ENCODE results near the gene IGF1R. TPM values are rescaled to one million over a fixed set of nuclear protein-coding genes. Genes with fewer than 3 reads are reported as not detected.

The IGF1R gene
- total and polyA plus RNA-seq, 2 of the 8 experiments (the other 6 are each of a cell fraction or from before 2014, with no cell fraction given): 32.9 to 109 TPM

GRCh38 chr15:98794211-98794610 is 145.9 kb downstream of the IGF1R start:
- no peak overlapping the region for H2BK20ac ChIP-seq (ENCODE audit: low read length)
- H2BK15ac ChIP-seq (ENCODE audit: low read length): no peak overlapping the region
- H4K20me1 ChIP-seq (replicated peaks in 1 of 2; ENCODE audit: control insufficient read depth in 1 of 2, insufficient read depth in 2 of 2, low read length in 2 of 2): peaks cover 33 to 39% of the 10 kb centered on the region in 2 experiments
- no peak overlapping the region for H3K9ac ChIP-seq (replicated peaks in 1 of 4; ENCODE audit: extremely low read depth in 1 of 4, low read depth in 3 of 4, low read length in 3 of 4)
- H3K79me1 ChIP-seq (ENCODE audit: low read depth, low read length): peaks cover 30% of the 10 kb centered on the region
- no peak overlapping the region for H3K4me3 ChIP-seq (ENCODE audit: extremely low read depth in 1 of 4, insufficient read depth in 2 of 4, low read depth in 3 of 4, low read length in 4 of 4)
- no peak overlapping the region for H2AK5ac ChIP-seq (ENCODE audit: low read depth, low read length)
- no peak overlapping the region for H2BK12ac ChIP-seq (ENCODE audit: low read depth, low read length)
- no peaks in the 10 kb centered on the region for H3K36me3 ChIP-seq (ENCODE audit: control insufficient read depth in 2 of 4, insufficient read depth in 4 of 4, low read length in 3 of 4)
- no peak overlapping the region for H4K5ac ChIP-seq (ENCODE audit: insufficient read length, low read depth, low read length)
- no peak overlapping the region for H3K4ac ChIP-seq (replicated peaks; ENCODE audit: insufficient read length, low read depth, low read length)
- no peak overlapping the region for H2BK120ac ChIP-seq (replicated peaks; ENCODE audit: low read depth, low read length)
- H3K27ac ChIP-seq (ENCODE audit: low read depth, low read length): no peak overlapping the region
- H3K23me2 ChIP-seq (ENCODE audit: low read depth, low read length): no peaks in the 10 kb centered on the region
- H3K4me1 ChIP-seq (replicated peaks in 1 of 4; ENCODE audit: control insufficient read depth in 3 of 4, insufficient read depth in 4 of 4, low read length in 3 of 4): peaks cover 12 to 43% (median 30%) of the 10 kb centered on the region in 4 experiments
- H3K56ac ChIP-seq (replicated peaks; ENCODE audit: insufficient read length, low read depth, low read length): no peak overlapping the region
- no peak overlapping the region for H3K14ac ChIP-seq (ENCODE audit: insufficient read length)
- ChIA-PET POLR2A (ENCODE audit: partially characterized antibody) (interaction anchor here (0.7 kb wide), 2 partner anchors 29 to 127 kb away, joined by 3 read pairs; no protein-coding TSS in a partner anchor), CTCF (ENCODE audit: partially characterized antibody) (interaction anchor here (0.5 to 3.3 kb wide), 8 partner anchors 9 to 1982 kb away, joined by 3 to 16 read pairs (median 4); no protein-coding TSS in a partner anchor)
- H3K23ac ChIP-seq (ENCODE audit: insufficient read length): no peak overlapping the region
- FAIRE-seq (no peak), DNase-seq (ENCODE audit: low read depth in 1 of 2, low spot score in 2 of 2) (no peak)
- no peak overlapping the region for H4K8ac ChIP-seq (ENCODE audit: extremely low read depth, insufficient read depth, low read length)
- no peak overlapping the region for H3K4me2 ChIP-seq (ENCODE audit: insufficient read depth in 1 of 2, low read depth in 2 of 2, low read length in 2 of 2)
- H2BK5ac ChIP-seq (ENCODE audit: low read depth, low read length): no peak overlapping the region
- H4K91ac ChIP-seq (replicated peaks; ENCODE audit: insufficient read length, low read length): no peak overlapping the region
- no peaks in the 10 kb centered on the region for H3K27me3 ChIP-seq (replicated peaks in 1 of 4; ENCODE audit: control insufficient read depth in 3 of 4, extremely low read depth in 1 of 4, insufficient read depth in 3 of 4, low read length in 3 of 4)
- H3K79me2 ChIP-seq (ENCODE audit: control insufficient read depth in 1 of 2, insufficient read depth in 2 of 2, low read length in 2 of 2): peaks cover 7 to 97% of the 10 kb centered on the region in 2 experiments; a peak in 3 of 4 replicates
- TF ChIP-seq SP4 (IDR thresholded peaks at IDR 0.05; ENCODE audit: low read length) (no peak), GTF2F1 (IDR thresholded peaks at IDR 0.05; ENCODE audit: borderline replicate concordance, low read depth, low read length) (no peak), JUN (IDR thresholded peaks at IDR 0.05; ENCODE audit: low read depth, low read length) (no peak)
- H3K18ac ChIP-seq (ENCODE audit: extremely low read depth, low read length): no peak overlapping the region
- H2AFZ ChIP-seq (ENCODE audit: low read length): no peak overlapping the region
- WGBS, 2 experiments (ENCODE audit: extremely low coverage in 1 of 2, insufficient coverage in 1 of 2, insufficient read length in 1 of 2, insufficient replicate concordance in 2 of 2, low coverage in 1 of 2, low lambda C conversion rate in 2 of 2, missing lambda C conversion rate in 1 of 2): 84% methylated on average over 4 of the region's 4 CpGs; no CpG with 5 or more reads in 1 of the 2 experiments
- H3K9me3 ChIP-seq (ENCODE audit: insufficient read depth in 2 of 2, low read depth in 1 of 2, low read length in 1 of 2): no peaks in the 10 kb centered on the region
